ENCODE measurements around the gene SMO.
"Not testable (repeated sequence)": the region's sequence is repeated elsewhere in the genome, so short reads cannot be mapped to it uniquely, and the experiment has no call there.

Gene SMO

DNA sequence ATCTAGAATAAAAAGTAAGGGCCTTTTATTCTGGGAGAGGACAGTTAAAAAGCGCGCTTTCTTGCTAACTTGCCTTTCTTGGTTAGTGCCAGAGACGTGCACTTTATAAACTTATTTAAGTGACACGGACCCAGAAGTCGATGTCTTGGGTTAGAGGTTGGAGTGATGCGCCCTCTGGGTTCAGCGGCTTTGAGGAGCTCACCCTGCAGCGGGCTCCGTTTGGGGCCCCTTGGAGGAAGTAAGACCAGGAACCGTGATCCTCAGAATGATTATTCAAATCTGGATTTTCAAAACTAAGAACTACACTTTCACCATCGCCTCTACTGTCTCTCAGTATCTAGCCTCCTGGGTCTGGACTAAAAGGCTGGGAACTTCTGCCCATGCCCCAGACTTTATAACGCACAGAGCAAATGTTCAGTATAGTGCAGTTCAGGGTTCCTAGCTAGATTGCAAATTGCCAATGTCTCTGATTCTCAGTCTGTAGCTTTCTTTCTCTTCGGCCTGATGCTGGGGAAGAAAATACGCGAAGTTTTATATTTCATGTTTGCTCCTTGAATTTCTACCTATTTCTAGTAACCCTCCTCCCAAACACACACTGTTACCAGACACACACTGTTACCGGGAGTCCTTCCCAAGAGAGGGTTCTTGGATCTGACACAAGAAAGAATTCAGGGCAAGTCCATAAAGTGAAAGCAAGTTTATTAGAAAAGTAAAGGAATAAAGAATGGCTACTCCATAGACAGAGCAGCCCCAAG lies 18.6 kb upstream of the SMO start:
- no peak for DNase-seq (ENCODE audit: low read depth in 1 of 2, low spot score in 1 of 2)

GRCh38 chr7:129170441-129171021 lies 17.9 kb upstream of the SMO start:
- DNase-seq (ENCODE audit: low read depth in 1 of 2, low spot score in 1 of 2) = no peak

GRCh38 chr7:129173861-129174260 lies 14.6 kb upstream of the SMO start:
- not testable (repeated sequence) for DNase-seq (ENCODE audit: low read depth in 1 of 2, low spot score in 1 of 2)

DNA sequence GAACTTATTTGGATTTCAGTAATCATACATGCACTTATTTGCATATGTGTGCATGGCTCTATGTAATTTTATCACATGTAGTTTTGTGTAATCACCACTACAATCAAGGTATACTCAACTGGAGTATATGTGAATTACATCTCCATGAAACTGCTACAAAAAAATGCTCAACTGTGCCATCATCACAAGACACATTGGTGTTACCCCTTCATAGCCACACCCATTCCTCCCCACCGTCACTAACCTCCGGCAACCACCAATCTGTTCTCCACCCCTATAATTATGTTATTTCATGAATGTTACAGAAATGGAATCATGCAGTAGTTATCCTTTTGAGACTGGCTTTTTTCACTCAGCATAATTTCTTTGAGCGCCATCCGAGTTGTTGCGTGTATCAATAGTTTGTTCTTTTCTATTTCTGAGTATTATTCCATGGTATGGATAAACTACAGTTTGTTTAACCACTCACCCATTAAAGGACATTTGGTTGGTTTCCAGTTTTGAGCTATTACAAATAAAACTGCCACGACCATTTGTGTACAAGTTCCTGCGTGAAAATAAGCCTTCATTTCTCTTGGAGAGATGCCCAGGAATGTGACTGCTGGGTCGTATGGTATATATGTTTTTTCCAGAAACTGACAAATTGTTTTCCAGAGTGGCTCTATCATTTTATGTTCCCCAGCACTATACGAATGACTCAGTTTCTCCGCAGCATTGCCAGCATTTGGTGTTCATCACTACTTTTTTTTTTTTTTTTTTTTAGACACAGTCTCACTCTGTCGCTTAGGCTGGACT lies 11.3 kb upstream of the SMO start:
- no peak for DNase-seq (ENCODE audit: low read depth in 1 of 2, low spot score in 1 of 2)

- DNase-seq (ENCODE audit: low read depth in 1 of 2, low spot score in 1 of 2) = no peak
These were observed 3.3 kb upstream of the SMO start for GRCh38 chr7:129184981-129185670.

DNA sequence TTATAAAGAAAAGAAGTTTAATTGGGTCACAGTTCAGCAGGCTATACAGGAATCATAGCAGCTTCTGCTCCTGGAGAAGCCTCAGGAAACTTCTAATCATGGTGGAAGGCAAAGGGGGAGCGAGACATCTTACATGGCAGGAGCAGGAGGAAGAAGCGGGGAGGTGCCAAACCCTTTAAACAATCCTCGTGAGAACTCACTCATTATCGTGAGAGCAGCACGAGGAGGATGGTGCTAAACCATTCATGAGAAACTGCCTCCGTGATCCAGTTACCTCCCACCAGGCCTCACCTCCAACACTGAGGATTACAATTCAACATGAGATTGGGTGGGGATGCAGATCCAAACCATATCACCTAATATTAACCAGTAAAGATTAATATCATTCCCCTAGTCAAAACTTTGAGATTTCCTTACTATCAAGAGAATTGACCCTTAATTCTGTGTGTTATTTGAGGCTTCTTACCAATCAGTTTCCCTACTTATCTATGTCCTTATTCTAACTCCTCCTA lies 1.6 kb upstream of the SMO start:
- no peak for DNase-seq (ENCODE audit: low read depth in 1 of 2, low spot score in 1 of 2)

DNA sequence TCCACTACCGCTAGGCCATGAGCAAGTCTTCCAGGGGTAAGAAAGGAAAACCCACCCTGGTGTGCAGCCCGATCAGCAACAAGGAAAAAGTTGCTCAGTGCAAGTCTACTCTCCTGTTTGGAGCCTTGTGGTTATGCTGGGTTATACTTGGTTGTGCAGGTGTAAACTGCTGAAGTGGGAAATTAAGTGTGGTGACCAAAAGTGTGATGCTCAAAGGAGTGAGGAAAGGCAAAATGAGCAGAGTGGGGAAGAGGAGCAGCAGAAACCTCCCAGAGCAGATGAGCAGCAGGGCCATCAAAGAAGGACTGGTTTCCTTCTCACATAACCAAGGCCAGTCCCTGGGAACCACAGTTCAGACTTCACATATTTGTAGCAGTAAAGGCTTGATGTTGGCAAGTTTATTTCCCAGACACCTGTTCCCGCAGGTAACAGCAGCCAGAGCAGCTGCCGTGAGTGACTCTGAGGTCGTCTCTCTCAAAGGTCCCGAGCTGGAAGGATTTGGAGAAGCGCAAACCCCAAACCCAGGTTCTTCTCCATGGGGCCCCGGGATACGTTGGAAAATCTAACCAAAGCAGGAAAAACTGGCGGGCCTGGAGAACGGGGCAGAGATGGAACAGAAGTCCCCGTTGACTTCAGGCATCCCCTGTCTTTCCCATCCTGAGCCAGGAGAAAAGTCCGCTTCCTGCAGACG lies 607 bp upstream of the SMO start:
- no peak for DNase-seq (ENCODE audit: low read depth in 1 of 2, low spot score in 1 of 2)

- no peak for DNase-seq (ENCODE audit: low read depth in 1 of 2, low spot score in 1 of 2)
These were observed 643 bp downstream of the SMO start for GRCh38 chr7:129188892-129189660.

DNA sequence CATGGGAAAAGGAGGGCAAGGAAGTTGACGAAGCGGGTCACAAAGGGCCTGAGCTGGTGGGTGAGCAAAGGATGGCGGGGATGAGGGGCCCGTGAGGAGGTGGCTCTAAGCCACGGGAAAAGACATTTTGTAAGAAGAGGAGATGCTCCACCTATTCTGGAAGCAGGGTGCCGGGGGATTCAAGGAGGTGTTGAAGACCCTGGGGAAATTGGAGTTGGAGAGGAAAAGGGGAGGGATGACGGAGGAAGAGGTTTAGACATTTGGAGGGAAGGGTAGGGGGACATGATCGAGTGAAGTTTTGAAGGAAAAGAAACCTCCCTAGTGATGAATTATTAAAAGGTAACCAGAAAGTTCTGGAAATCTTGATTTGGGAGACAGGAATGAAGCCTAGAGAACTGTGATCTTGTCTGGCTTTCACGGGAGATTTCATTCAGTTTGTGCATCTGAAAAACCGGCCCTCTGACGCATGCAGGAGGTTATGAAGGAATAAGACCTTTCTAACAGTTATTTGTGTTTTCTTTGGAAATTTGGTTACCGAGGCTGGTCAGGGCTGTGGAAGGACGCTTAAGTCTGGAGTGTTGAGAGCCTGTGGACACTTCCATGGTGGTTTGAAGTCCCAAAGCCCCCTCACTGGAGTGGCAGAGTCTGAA lies 1.4 kb downstream of the SMO start:
- no peak for DNase-seq (ENCODE audit: low read depth in 1 of 2, low spot score in 1 of 2)

DNA sequence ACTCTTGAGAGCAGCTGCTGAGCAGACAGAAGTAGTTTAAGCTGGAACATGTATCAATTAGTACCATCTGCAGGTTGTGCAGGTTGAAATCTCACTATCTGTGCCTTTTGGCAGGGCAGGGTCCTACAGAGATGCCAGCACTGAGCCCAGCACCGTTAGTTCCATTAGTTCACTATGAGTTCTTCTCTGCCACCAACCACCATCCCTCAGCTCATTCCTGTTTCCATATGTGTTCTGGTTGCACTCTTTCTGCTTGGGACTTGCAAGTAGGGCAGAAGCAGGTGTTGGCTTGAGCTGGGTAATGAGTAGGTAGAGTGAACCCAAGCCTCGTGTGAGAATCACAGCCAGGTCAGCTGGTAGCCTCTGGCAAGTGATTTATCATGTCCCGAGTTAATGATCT lies 2.8 kb downstream of the SMO start:
- DNase-seq (ENCODE audit: low read depth in 1 of 2, low spot score in 1 of 2) = no peak

DNA sequence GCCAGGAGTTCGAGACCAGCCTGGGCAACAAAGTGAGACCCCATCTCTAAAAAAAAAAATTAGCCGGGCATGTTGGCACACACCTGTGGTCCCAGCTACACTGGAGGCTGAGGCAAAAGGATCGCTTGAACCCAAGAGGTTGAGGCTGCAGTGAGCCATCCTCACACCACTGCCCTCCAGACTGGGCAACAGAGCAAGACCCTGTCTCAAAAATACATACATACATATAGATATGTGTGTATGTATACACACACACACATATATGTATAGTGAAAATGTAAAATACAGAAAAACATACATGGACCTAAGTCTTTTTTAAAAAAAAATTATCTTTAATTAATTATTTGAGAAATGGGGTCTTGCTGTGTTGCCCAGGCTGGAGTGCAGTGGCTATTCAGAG lies 5.5 kb downstream of the SMO start:
- DNase-seq (ENCODE audit: low read depth in 1 of 2, low spot score in 1 of 2) = no peak

GRCh38 chr7:129197771-129198170 lies 9.3 kb downstream of the SMO start:
- no peak for DNase-seq (ENCODE audit: low read depth in 1 of 2, low spot score in 1 of 2)

DNA sequence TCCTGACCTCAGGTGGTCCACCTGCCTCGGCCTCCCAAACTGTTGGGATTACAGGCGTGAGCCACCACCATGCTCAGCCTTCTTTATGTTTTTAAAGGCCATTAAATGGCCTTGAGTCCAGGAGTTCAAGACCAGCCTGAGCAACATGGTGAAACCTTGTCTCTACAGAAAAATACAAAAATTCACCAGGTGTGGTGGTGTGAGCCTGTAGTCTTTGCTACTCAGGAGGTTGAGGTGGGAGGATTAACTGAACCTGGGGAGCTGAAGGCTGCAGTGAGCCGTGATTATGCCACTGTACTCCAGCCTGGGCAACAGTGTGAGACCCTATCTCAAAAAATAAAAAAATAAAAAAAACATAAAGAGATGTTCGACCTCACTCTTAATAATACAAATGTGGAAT lies 11.0 kb downstream of the SMO start:
- no peak for DNase-seq (ENCODE audit: low read depth in 1 of 2, low spot score in 1 of 2)

DNA sequence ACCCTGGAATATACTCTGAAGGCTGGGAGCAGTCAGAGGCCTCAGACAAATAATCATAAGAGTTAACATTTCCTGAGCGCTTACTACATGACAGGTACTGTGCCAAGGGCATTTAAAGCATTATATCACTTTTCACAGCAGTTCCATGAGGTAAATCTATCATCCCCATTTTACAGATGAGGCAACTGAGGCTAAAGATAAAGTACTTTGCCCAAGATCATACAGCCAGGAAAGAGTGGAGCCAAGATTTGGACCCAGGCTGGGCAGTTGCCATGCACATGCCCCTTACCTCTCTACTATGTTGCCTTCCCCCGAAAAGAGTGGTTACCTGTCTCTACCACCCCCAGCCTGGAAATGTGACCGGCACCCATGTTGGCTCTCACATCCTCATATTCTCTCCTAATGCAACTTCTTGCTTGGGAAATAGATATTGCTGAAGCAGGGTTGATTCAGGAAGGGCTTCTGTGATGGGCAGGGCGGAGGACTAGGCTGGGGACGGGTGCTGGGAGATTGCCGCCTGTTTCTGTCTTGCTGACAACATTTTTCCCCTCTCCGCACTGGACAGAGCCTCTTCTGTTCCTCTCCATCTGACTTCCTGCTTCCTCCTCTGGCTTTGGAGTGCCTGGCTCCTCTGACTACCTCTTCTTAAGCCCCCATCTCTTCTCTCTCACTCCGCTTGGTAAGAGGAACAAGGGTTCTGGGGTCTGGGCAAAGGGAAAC lies 13.8 kb downstream of the SMO start:
- DNase-seq (ENCODE audit: low read depth in 1 of 2, low spot score in 1 of 2) = no peak

DNA sequence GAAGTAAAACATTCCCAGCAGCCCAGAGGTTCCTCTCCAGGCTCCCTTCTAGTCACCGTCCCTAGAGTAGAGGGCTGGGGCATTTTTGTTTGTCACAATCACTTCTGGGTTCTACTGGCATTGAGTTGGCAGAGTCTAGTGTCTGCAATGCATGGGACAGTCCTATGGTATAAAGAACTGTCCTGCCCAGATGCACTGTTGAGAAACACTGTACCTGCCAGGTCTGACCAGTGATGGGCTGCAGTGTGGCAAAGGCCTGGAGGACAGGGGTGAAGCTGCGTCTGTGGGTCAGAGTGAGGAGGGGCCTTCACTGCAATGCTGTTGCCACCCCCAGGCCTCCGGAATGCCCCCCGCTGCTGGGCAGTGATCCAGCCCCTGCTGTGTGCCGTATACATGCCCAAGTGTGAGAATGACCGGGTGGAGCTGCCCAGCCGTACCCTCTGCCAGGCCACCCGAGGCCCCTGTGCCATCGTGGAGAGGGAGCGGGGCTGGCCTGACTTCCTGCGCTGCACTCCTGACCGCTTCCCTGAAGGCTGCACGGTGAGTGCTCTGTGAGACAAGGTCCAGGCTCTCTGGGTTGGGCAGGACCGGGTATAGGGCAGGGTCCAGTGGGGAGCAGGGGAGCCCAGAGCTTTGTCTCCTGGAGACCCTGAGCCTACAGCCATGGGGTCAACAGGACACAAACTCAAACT lies 14.8 kb downstream of the SMO start:
- no peak for DNase-seq (ENCODE audit: low read depth in 1 of 2, low spot score in 1 of 2)

DNA sequence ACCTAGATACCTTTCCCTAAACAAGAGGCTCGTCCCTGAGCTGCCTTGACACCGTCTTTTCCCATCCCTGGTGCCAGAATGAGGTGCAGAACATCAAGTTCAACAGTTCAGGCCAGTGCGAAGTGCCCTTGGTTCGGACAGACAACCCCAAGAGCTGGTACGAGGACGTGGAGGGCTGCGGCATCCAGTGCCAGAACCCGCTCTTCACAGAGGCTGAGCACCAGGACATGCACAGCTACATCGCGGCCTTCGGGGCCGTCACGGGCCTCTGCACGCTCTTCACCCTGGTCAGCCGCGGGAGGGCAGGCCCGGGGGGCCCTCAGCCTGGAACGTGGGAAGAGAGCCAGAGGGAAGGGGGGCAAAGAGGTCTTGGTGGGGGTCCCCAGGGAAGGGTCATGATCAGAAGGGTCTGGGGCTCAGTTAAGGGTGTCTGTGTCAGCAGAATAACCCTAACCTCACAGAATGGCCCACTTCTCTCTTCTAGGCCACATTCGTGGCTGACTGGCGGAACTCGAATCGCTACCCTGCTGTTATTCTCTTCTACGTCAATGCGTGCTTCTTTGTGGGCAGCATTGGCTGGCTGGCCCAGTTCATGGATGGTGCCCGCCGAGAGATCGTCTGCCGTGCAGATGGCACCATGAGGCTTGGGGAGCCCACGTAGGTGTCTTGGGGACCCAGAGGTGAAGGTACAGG lies 16.8 kb downstream of the SMO start:
- DNase-seq (ENCODE audit: low read depth in 1 of 2, low spot score in 1 of 2) = no peak

- DNase-seq (ENCODE audit: low read depth in 1 of 2, low spot score in 1 of 2) = no peak
These were observed 17.8 kb downstream of the SMO start for GRCh38 chr7:129205987-129206785.
